DOHH2 (cell line): ENCODE data around the gene THBS2.

Source experiments
- H3F3A ChIP-seq: fragments of 200-600 bp; sonication (generic), shearing (Covaris generic); 2 replicates; pipeline ENCODE4 v1.6.0; 2016; ENCODE audit warnings: antibody characterized with exemption, mild to moderate bottlenecking; ENCODE audit not compliant: control insufficient read depth, insufficient read depth
- H3K27ac ChIP-seq: fragments of 200-600 bp; sonication (generic); 2 replicates; pipeline ENCODE4 v1.5.1; 2014; ENCODE audit warnings: low read depth, mild to moderate bottlenecking, low read length, moderate library complexity
- H3K27me3 ChIP-seq: fragments of 200-600 bp; sonication (generic); 2 replicates; pipeline ENCODE4 v1.6.1; 2014; ENCODE audit warnings: mild to moderate bottlenecking, low read length, mixed read lengths; ENCODE audit not compliant: control insufficient read depth
- H3K36me3 ChIP-seq: fragments of 200-600 bp; sonication (generic); 2 replicates; pipeline ENCODE4 v1.6.1; 2014; ENCODE audit warnings: mild to moderate bottlenecking, low read length, moderate library complexity, mixed read lengths; ENCODE audit not compliant: control insufficient read depth
- H3K4me1 ChIP-seq: fragments of 200-600 bp; sonication (generic); 2 replicates; pipeline ENCODE4 v1.6.1; 2014; ENCODE audit warnings: mild to moderate bottlenecking, low read length, mixed read lengths; ENCODE audit not compliant: control insufficient read depth
- H3K4me2 ChIP-seq: fragments of 200-600 bp; sonication (generic); 2 replicates; pipeline ENCODE4 v1.6.0; 2014; ENCODE audit warnings: mild to moderate bottlenecking, low read length, moderate library complexity
- H3K4me3 ChIP-seq: fragments of 200-600 bp; sonication (generic); 2 replicates; pipeline ENCODE4 v1.5.1; 2014; ENCODE audit warnings: mild to moderate bottlenecking, low read length, mixed read lengths
- H3K79me2 ChIP-seq: fragments of 200-600 bp; sonication (generic); 2 replicates; pipeline ENCODE4 v1.6.1; 2014; ENCODE audit warnings: mild to moderate bottlenecking, low read length, mixed read lengths; ENCODE audit not compliant: control insufficient read depth
- H3K9me2 ChIP-seq: fragments of 200-600 bp; sonication (generic); replicated peaks from 2 replicates; pipeline ENCODE4 v1.6.1; 2014; ENCODE audit warnings: mild to moderate bottlenecking, low read length, mixed read lengths; ENCODE audit not compliant: control insufficient read depth
- H3K9me3 ChIP-seq: fragments of 200-600 bp; sonication (generic); 2 replicates; pipeline ENCODE4 v1.6.1; 2014; ENCODE audit warnings: antibody characterized with exemption, low read length, mixed read lengths; ENCODE audit not compliant: control insufficient read depth, insufficient read depth
- H4K20me1 ChIP-seq: fragments of 200-600 bp; sonication (generic); 2 replicates; pipeline ENCODE4 v1.6.0; 2014; ENCODE audit warnings: low read depth, mild to moderate bottlenecking, antibody characterized with exemption, low read length, moderate library complexity; ENCODE audit not compliant: control insufficient read depth, insufficient read depth
- CTCF ChIP-seq: fragments of 200-600 bp; sonication (generic); IDR thresholded peaks from one replicate; pipeline ENCODE4 v1.5.1; 2014; ENCODE audit warnings: antibody characterized with exemption, mild to moderate bottlenecking, low read depth, low read length; ENCODE audit not compliant: poor library complexity, severe bottlenecking
- EZH2phosphoT487 ChIP-seq: fragments of 200-600 bp; sonication (generic); IDR thresholded peaks from 2 replicates; pipeline ENCODE4 v1.6.1; 2017; ENCODE audit warnings: borderline replicate concordance, mild to moderate bottlenecking, antibody characterized with exemption, low read length, moderate library complexity, mixed read lengths

Gene THBS2

GRCh38 chr6:169186496-169187169, 67.0 kb downstream of the THBS2 start:
- no peaks in the 10 kb centered on the region for H4K20me1 ChIP-seq
- H3K79me2 ChIP-seq: no peaks in the 10 kb centered on the region
- no peaks in the 10 kb centered on the region for H3K9me2 ChIP-seq
- no peak overlapping the region for H3K4me3 ChIP-seq
- no peaks in the 10 kb centered on the region for H3K4me1 ChIP-seq
- no peaks in the 10 kb centered on the region; the same call in 1 of the 2 replicates for H3K9me3 ChIP-seq
- H3K4me2 ChIP-seq: no peak overlapping the region
- no peaks in the 10 kb centered on the region for H3K27me3 ChIP-seq
- H3K27ac ChIP-seq: no peak overlapping the region
- H3K36me3 ChIP-seq: no peaks in the 10 kb centered on the region
- no peaks in the 10 kb centered on the region for H3F3A ChIP-seq
- TF ChIP-seq CTCF (no peak), EZH2phosphoT487 (no peak)

- TF ChIP-seq EZH2phosphoT487: no peak
- no peak for TF ChIP-seq CTCF
- no peak overlapping the region for H3K4me2 ChIP-seq
- no peaks in the 10 kb centered on the region for H3K79me2 ChIP-seq
- no peaks in the 10 kb centered on the region for H3K36me3 ChIP-seq
- H3F3A ChIP-seq: no peaks in the 10 kb centered on the region
- no peaks in the 10 kb centered on the region; the same call in 1 of the 2 replicates for H3K9me3 ChIP-seq
- no peak overlapping the region for H3K4me3 ChIP-seq
- H3K27ac ChIP-seq: no peak overlapping the region
- no peaks in the 10 kb centered on the region for H3K9me2 ChIP-seq
- H3K27me3 ChIP-seq: no peaks in the 10 kb centered on the region
- no peaks in the 10 kb centered on the region for H4K20me1 ChIP-seq
- no peaks in the 10 kb centered on the region for H3K4me1 ChIP-seq
These were observed 67.8 kb downstream of the THBS2 start for GRCh38 chr6:169185692-169186485.

- Histone ChIP-seq H3K9me2 (no peaks in the 10 kb centered on the region), H4K20me1 (no peaks in the 10 kb centered on the region), H3K36me3 (no peaks in the 10 kb centered on the region), H3K79me2 (no peaks in the 10 kb centered on the region), H3K27me3 (no peaks in the 10 kb centered on the region), H3F3A (no peaks in the 10 kb centered on the region), H3K4me2 (no peak overlapping the region), H3K4me3 (no peak overlapping the region), H3K9me3 (no peaks in the 10 kb centered on the region; the same call in 1 of the 2 replicates), H3K27ac (no peak overlapping the region), H3K4me1 (no peaks in the 10 kb centered on the region)
- TF ChIP-seq CTCF: no peak
- TF ChIP-seq EZH2phosphoT487: no peak
These were observed 68.6 kb downstream of the THBS2 start for GRCh38 chr6:169185011-169185521.
